ENCODE data around the gene TOP3B. TPM values are rescaled to one million over a fixed set of nuclear protein-coding genes. Genes with fewer than 3 reads are reported as not detected.

TOP3B gene
- total and polyA plus RNA-seq, 10 of the 15 experiments (the other 5 are each of a cell fraction or from before 2014, with no cell fraction given) = 0.60 to 47.3 (median 33.7) TPM

GRCh38 chr22:22022947-22023534, 40.5 kb upstream of the TOP3B start (continued):
- TF ChIP-seq FOS (IDR thresholded peaks at IDR 0.05; ENCODE audit: borderline replicate concordance, extremely low read depth, insufficient read length) (no peak), NR2F1 (conservative IDR thresholded peaks at IDR 0.05) (peak; percentile 88), BHLHE40 (IDR thresholded peaks at IDR 0.05; ENCODE audit: borderline replicate concordance in 1 of 2, low read depth in 2 of 2, low read length in 1 of 2) (no peak), EED (IDR thresholded peaks at IDR 0.05; ENCODE audit: low read depth) (peak; percentile 89), IRF4 (IDR thresholded peaks at IDR 0.05; ENCODE audit: low read depth, low read length) (peak; percentile 46; the same call in 1 of the 2 replicates), BMI1 (IDR thresholded peaks at IDR 0.05; ENCODE audit: borderline replicate concordance) (no peak), ZNF384 (IDR thresholded peaks at IDR 0.05; ENCODE audit: borderline replicate concordance, low read depth, low read length) (no peak), DPF2 (IDR thresholded peaks at IDR 0.05) (peak; percentile 63; the same call in 1 of the 2 replicates)

- intact Hi-C loops (cut with micrococcal nuclease; ENCODE audit: unreplicated experiment) (no loop called here), in situ Hi-C loops (cut with MboI) (no loop called here)
- 47% methylated on average over 5 of the region's 5 CpGs for WGBS (ENCODE audit: insufficient coverage, insufficient replicate concordance, low lambda C conversion rate, missing lambda C conversion rate)
- no peaks in the 10 kb centered on the region for H3K27me3 ChIP-seq (replicated peaks in 1 of 2; ENCODE audit: control insufficient read depth in 2 of 2, insufficient read depth in 2 of 2, low read length in 1 of 2)
- DNase-seq (ENCODE audit: low read depth, low spot score) (no peak), FAIRE-seq (no peak), ATAC-seq (no peak)
- POLR2A ChIA-PET = no interaction called here
- no peaks in the 10 kb centered on the region for H4K20me1 ChIP-seq (ENCODE audit: control insufficient read depth, insufficient read depth)
- SMC1A ChIA-PET (ENCODE audit: uncharacterized antibody, unreplicated experiment) = interaction anchor here (1.0 to 1.7 kb wide), 3 partner anchors 12 to 21 kb away, joined by 3 to 5 read pairs (median 4); no protein-coding TSS in a partner anchor
- no peaks in the 10 kb centered on the region for H3K9me3 ChIP-seq (replicated peaks; ENCODE audit: control insufficient read depth, insufficient read depth, low read length)
- H3K4me3 ChIP-seq = peak overlapping the region; percentile 45; the same call in 1 of the 2 replicates
- peak overlapping the region; percentile 70 for H3K4me2 ChIP-seq (ENCODE audit: control insufficient read depth, insufficient read depth)
- H3K79me2 ChIP-seq (ENCODE audit: control insufficient read depth, insufficient read depth, low read length) = 0 out of 2 replicates have a peak, but pooled peaks cover 5% of the 10 kb centered on the region
- H3K36me3 ChIP-seq (ENCODE audit: control insufficient read depth in 2 of 2, insufficient read depth in 2 of 2, low read length in 1 of 2) = no peaks in the 10 kb centered on the region
- H2AFZ ChIP-seq (ENCODE audit: control insufficient read depth, low read depth, low read length) = peak overlapping the region; percentile 46
- H3K27ac ChIP-seq (ENCODE audit: control insufficient read depth, insufficient read depth) = peak overlapping the region; percentile 92
- H3K9ac ChIP-seq (ENCODE audit: control insufficient read depth, insufficient read depth, low read length) = peak overlapping the region; percentile 42
- CTCF ChIA-PET = interaction anchor here (1.1 to 1.6 kb wide), 6 partner anchors 20 to 937 kb away, joined by 3 to 6 read pairs (median 3); partner anchors contain the start of gene TOP3B
- RAD21 ChIA-PET (ENCODE audit: unreplicated experiment) = no interaction called here
- peaks cover 44% of the 10 kb centered on the region for H3K4me1 ChIP-seq (ENCODE audit: control insufficient read depth, insufficient read depth, low read length)
- TF ChIP-seq POLR2A (IDR thresholded peaks at IDR 0.05; ENCODE audit: low read depth, low read length) = peak; percentile 37; the same call in 1 of the 2 replicates
- TF ChIP-seq BCLAF1 (IDR thresholded peaks at IDR 0.05) = no peak
- no TSS peak for BruUV-seq (replicated peaks)
Measured at GRCh38 chr22:22022255-22022840, 39.8 kb upstream of the TOP3B start.
